GM12878 (cell line): ENCODE data around the gene CIDEC. TPM values are rescaled to one million over a fixed set of nuclear protein-coding genes. Genes with fewer than 3 reads are reported as not detected.

Source experiments
- ATAC-seq: fragments of 200-7000 bp; cut with Tn5 transposase; 3 replicates; pipeline ENCODE4 v1.9.1; 2020; ENCODE audit warnings: mild to moderate bottlenecking, moderate library complexity
- BruUV-seq: library from RNA; stranded (reverse); fragments of 400-500 nt; replicated peaks from 2 replicates; lab custom pipeline; 2021; lab: Mats Ljungman, UMichigan
- CTCF ChIA-PET: fragments of 300-600 bp; sonication (Branson Sonifier 250); formaldehyde crosslinking; extraction: SDS; loops from one replicate; lab custom pipeline; 2021; ENCODE audit warnings: inconsistent platforms; lab: Yijun Ruan, JAX
- POLR2A ChIA-PET: fragments of 350-600 bp; formaldehyde crosslinking; extraction: SDS; loops from one replicate; lab custom pipeline; 2021; ENCODE audit warnings: inconsistent platforms; lab: Charles Lee
- RAD21 ChIA-PET: fragments of 300-600 bp; sonication (Branson Sonifier 250); formaldehyde crosslinking; loops from one replicate; lab custom pipeline; 2023; ENCODE audit warnings: antibody characterized with exemption; ENCODE audit not compliant: unreplicated experiment; lab: Charles Lee
- SMC1A ChIA-PET: fragments of 300-600 bp; sonication (Branson Sonifier 250); formaldehyde crosslinking; loops from one replicate; lab custom pipeline; 2023; ENCODE audit not compliant: unreplicated experiment, uncharacterized antibody; lab: Charles Lee
- DNase-seq: peaks from one replicate; pipeline ENCODE4 v3.0.0-alpha.2; 2011; ENCODE audit warnings: low read depth, low spot score
- FAIRE-seq: peaks from 3 replicates; lab custom pipeline; 2011; peaks lifted over from hg19 to GRCh38; lab: Jason Lieb, UNC
- H2AFZ ChIP-seq: 2 replicates; pipeline ENCODE4 v1.6.0; 2011; ENCODE audit warnings: low read depth, low read length, control low read depth; ENCODE audit not compliant: control insufficient read depth
- H3K27ac ChIP-seq: 2 replicates; pipeline ENCODE4 v1.5.1; 2011; ENCODE audit warnings: control low read depth; ENCODE audit not compliant: control insufficient read depth, insufficient read depth
- H3K27me3 ChIP-seq, 2 experiments: replicated peaks in 1 of 2; 2 replicates each; pipeline versions ENCODE4 v1.6.0 to v1.6.1; 2011; ENCODE audit warnings: low read length in 1 of 2; ENCODE audit not compliant: control insufficient read depth in 2 of 2, insufficient read depth in 2 of 2
- H3K36me3 ChIP-seq, 2 experiments: 2 replicates each; pipeline ENCODE4 v1.5.1; 2011; ENCODE audit warnings: low read length in 1 of 2; ENCODE audit not compliant: control insufficient read depth in 2 of 2, insufficient read depth in 2 of 2
- H3K4me1 ChIP-seq: 2 replicates; pipeline ENCODE4 v1.6.1; 2011; ENCODE audit warnings: mild to moderate bottlenecking, low read length, moderate library complexity, mixed read lengths; ENCODE audit not compliant: control insufficient read depth, insufficient read depth
- H3K4me2 ChIP-seq: 2 replicates; pipeline ENCODE4 v1.6.0; 2011; ENCODE audit warnings: control low read depth; ENCODE audit not compliant: control insufficient read depth, insufficient read depth
- H3K4me3 ChIP-seq: fragments of 200-600 bp; sonication (generic); 2 replicates; pipeline ENCODE4 v1.5.1; 2016
- H3K79me2 ChIP-seq: 2 replicates; pipeline ENCODE4 v1.6.0; 2011; ENCODE audit warnings: low read length; ENCODE audit not compliant: control insufficient read depth, insufficient read depth
- H3K9ac ChIP-seq: 2 replicates; pipeline ENCODE4 v1.8.0; 2011; ENCODE audit warnings: low read length, control low read depth, mixed read lengths; ENCODE audit not compliant: control insufficient read depth, insufficient read depth
- H3K9me3 ChIP-seq: replicated peaks from 3 replicates; pipeline ENCODE4 v1.5.1; 2011; ENCODE audit warnings: mild to moderate bottlenecking, low read length; ENCODE audit not compliant: control insufficient read depth, insufficient read depth
- H4K20me1 ChIP-seq: 2 replicates; pipeline ENCODE4 v1.6.0; 2011; ENCODE audit not compliant: control insufficient read depth, insufficient read depth
- DPF2 ChIP-seq: fragments of 450-650 bp; IDR thresholded peaks from 2 replicates; pipeline ENCODE4 v1.6.1; 2017; ENCODE audit warnings: mild to moderate bottlenecking
- FOXK2 ChIP-seq: fragments of 450-650 bp; IDR thresholded peaks from 2 replicates; pipeline ENCODE4 v1.6.1; 2017; ENCODE audit warnings: mild to moderate bottlenecking, moderate library complexity
- HDAC2 ChIP-seq: fragments of 200-600 bp; sonication (generic); IDR thresholded peaks from 2 replicates; pipeline ENCODE4 v1.6.1; 2017
- KAT2A ChIP-seq: conservative IDR thresholded peaks from 2 replicates; pipeline ENCODE4 v1.6.1; 2011; ENCODE audit warnings: low read depth, low read length; ENCODE audit not compliant: control insufficient read depth
- LARP7 ChIP-seq: fragments of 450-650 bp; IDR thresholded peaks from 2 replicates; pipeline ENCODE4 v1.6.1; 2017; ENCODE audit warnings: mild to moderate bottlenecking
- MYC ChIP-seq: IDR thresholded peaks from 2 replicates; pipeline ENCODE4 v1.6.1; 2011; ENCODE audit warnings: mild to moderate bottlenecking, low read length, moderate library complexity, inconsistent platforms; ENCODE audit not compliant: insufficient read depth, insufficient replicate concordance, insufficient read length, severe bottlenecking
- NFIC ChIP-seq: IDR thresholded peaks from 2 replicates; pipeline ENCODE4 v1.6.1; 2012; ENCODE audit warnings: low read depth, mild to moderate bottlenecking, inconsistent platforms, low read length, moderate library complexity
- RCOR1 ChIP-seq: conservative IDR thresholded peaks from 2 replicates; pipeline ENCODE4 v1.6.1; 2012; ENCODE audit warnings: low read depth, low read length, improper control_type of control experiment
- SREBF1 ChIP-seq: IDR thresholded peaks from 2 replicates; pipeline ENCODE4 v1.6.1; 2012; ENCODE audit warnings: mild to moderate bottlenecking, low read length
- ZBTB11 ChIP-seq: fragments of 450-650 bp; formaldehyde crosslinking; IDR thresholded peaks from 2 replicates; pipeline ENCODE4 v1.5.0; 2022; ENCODE audit warnings: mild to moderate bottlenecking, missing genetic modification characterization
- ZBTB33 ChIP-seq: fragments of 450-650 bp; IDR thresholded peaks from 2 replicates; pipeline ENCODE4 v1.6.1; 2017; ENCODE audit warnings: mild to moderate bottlenecking
- ZNF622 ChIP-seq: fragments of 450-650 bp; IDR thresholded peaks from 2 replicates; pipeline ENCODE4 v1.6.1; 2017; ENCODE audit warnings: mild to moderate bottlenecking, inconsistent platforms
- WGBS: methylation state at CpG from one replicate; pipeline ENCODE4 v1.1.6; 2016; ENCODE audit warnings: low lambda C conversion rate; ENCODE audit not compliant: insufficient replicate concordance, insufficient coverage; ENCODE audit errors: missing lambda C conversion rate; 5-methylcytosine and 5-hydroxymethylcytosine counted together
- in situ Hi-C: fragments of 300-500 bp; cut with MboI; formaldehyde crosslinking; loops from 9 replicates; pipeline ENCODE4 v1.14.3; 2018; ENCODE audit warnings: mixed read lengths
- intact Hi-C: fragments of 100-400 bp; cut with micrococcal nuclease; formaldehyde crosslinking; loops from one replicate; pipeline ENCODE4 v1.14.2; 2022; ENCODE audit not compliant: unreplicated experiment
- polyA plus RNA-seq, 11 experiments: library from polyadenylated mRNA; depleted of rRNA in 4 of 11; unstranded in 6 of 11; stranded (reverse) in 5 of 11; fragments of >200 nt; fragmentation: Nextera tagmentation in 4 of 11; fragmentation: Illumina TruSeq in 1 of 11; extraction: Ambion mirVana in 4 of 11; extraction: Trizol in 1 of 11; gene quantifications; 1 replicate in 1 of 11; 2 replicates in 10 of 11; pipeline versions ENCODE4 v1.2.1 to v1.2.3, GENCODE V29; 2011 to 2016; ENCODE audit warnings: inconsistent platforms in 2 of 11, missing spikeins in 2 of 11, low read depth in 1 of 11
- total RNA-seq, 4 experiments: library from RNA; depleted of rRNA in 3 of 4; stranded (reverse); fragments of >200 nt in 3 of 4; fragmentation: Illumina TruSeq in 1 of 4; extraction: Trizol in 1 of 4; gene quantifications; 2 replicates each; pipeline versions ENCODE4 v1.2.1 to v1.2.3, GENCODE V29; 2013 to 2021

Gene CIDEC
- total and polyA plus RNA-seq, 10 of the 15 experiments (the other 5 are each of a cell fraction or from before 2014, with no cell fraction given) = 0.10 to 0.49 TPM; not detected in 8

GRCh38 chr3:9833078-9833477, 47.0 kb downstream of the CIDEC start:
- no peak for FAIRE-seq
- no peak overlapping the region for H3K9ac ChIP-seq
- RAD21 ChIA-PET = no interaction called here
- peaks cover 8 to 11% of the 10 kb centered on the region in 2 experiments for H3K36me3 ChIP-seq
- no peak overlapping the region for H3K4me2 ChIP-seq
- H3K4me1 ChIP-seq = no peaks in the 10 kb centered on the region
- DNase-seq = no peak
- H2AFZ ChIP-seq = no peak overlapping the region
- CTCF ChIA-PET = no interaction called here
- POLR2A ChIA-PET = interaction anchor here (1.5 to 2.2 kb wide), 2 partner anchors 10 to 28 kb away, joined by 3 to 9 read pairs; partner anchors contain the start of gene RPUSD3
- H3K27me3 ChIP-seq = no peaks in the 10 kb centered on the region
- H3K9me3 ChIP-seq = no peaks in the 10 kb centered on the region
- H3K27ac ChIP-seq = no peak overlapping the region
- BruUV-seq = no TSS peak
- in situ Hi-C loops = no loop called here
- no peak for TF ChIP-seq FOXK2
- no peak for TF ChIP-seq KAT2A
- no peak for TF ChIP-seq SREBF1
- no peak for TF ChIP-seq LARP7
- no peak for TF ChIP-seq MYC
- TF ChIP-seq NFIC = no peak
- no peak for TF ChIP-seq RCOR1
- TF ChIP-seq DPF2 = no peak
- no peak for TF ChIP-seq ZBTB11 (CRISPR knock-in tag)
- TF ChIP-seq ZBTB33 = no peak
- TF ChIP-seq ZNF622 = no peak
- TF ChIP-seq HDAC2 = no peak
- TF ChIP-seq, all 136 proteins: peak for 0
- Histone ChIP-seq H3K79me2 (no peaks in the 10 kb centered on the region), H4K20me1 (no peaks in the 10 kb centered on the region), H3K4me3 (no peak overlapping the region)
- ATAC-seq = no peak
- intact Hi-C loops = no loop called here
- SMC1A ChIA-PET = interaction anchor here (0.9 kb wide), 1 partner anchor 26 kb away, joined by 3 read pairs; no protein-coding TSS in a partner anchor
- 96% methylated on average over 9 of the region's 9 CpGs for WGBS
